ENCODE measurements around the gene POM121L12.

GRCh38 chr7:53068673-53069072 lies 33.2 kb downstream of the POM121L12 start:
- no peak for TF ChIP-seq EZH2phosphoT487 (IDR thresholded peaks at IDR 0.05; ENCODE audit: low read depth)
- TF ChIP-seq, protein P1, sequence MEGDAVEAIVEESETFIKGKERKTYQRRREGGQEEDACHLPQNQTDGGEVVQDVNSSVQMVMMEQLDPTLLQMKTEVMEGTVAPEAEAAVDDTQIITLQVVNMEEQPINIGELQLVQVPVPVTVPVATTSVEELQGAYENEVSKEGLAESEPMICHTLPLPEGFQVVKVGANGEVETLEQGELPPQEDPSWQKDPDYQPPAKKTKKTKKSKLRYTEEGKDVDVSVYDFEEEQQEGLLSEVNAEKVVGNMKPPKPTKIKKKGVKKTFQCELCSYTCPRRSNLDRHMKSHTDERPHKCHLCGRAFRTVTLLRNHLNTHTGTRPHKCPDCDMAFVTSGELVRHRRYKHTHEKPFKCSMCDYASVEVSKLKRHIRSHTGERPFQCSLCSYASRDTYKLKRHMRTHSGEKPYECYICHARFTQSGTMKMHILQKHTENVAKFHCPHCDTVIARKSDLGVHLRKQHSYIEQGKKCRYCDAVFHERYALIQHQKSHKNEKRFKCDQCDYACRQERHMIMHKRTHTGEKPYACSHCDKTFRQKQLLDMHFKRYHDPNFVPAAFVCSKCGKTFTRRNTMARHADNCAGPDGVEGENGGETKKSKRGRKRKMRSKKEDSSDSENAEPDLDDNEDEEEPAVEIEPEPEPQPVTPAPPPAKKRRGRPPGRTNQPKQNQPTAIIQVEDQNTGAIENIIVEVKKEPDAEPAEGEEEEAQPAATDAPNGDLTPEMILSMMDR (IDR thresholded peaks at IDR 0.05; ENCODE audit: low read depth, low read length), result no peak

Data from OCI-LY3 (cell line).